ENCODE data around the gene ITGA3. TPM values are rescaled to one million over a fixed set of nuclear protein-coding genes. Genes with fewer than 3 reads are reported as not detected.
A peak's percentile ranks its signal among the peaks of the same experiment; 100 is the strongest.

The ITGA3 gene
- polyA plus RNA-seq, 1 of the 3 experiments (the other 2 are of a cell fraction), result 766 TPM

DNA sequence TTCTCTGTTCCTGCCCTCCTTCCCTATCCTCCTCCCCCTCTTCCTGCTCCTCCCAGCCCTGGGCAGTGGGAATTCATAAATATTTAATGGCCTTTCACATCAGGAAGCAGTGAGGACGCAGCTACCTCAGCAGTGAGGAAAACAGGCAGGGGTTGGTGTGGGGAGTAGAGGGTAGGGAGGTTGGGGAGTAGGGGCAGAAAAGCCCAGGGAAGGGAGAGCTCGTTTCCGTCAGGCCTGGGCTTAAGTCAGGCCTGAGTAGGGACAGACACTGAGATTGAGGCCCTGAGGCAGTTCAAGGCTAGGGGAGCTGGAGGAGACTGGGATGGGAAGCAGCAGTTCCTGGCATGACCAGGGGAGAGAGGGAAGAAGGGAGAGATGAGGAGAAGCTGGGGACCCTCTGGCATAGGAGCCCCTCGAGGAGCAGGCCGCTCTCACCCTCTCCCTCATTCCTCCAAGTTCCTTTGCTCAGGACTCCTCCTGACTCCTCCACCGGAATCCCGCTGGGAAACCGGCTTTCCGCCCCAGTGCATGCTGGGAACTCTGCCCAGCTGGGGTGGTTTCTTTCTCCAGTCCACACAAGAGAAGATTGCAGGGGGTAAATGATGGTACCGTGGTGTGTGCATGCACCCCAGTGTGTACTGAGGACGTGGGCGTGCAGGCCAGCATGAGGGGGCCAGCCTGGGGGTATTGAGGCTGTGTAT lies 67.9 kb downstream of the ITGA3 start:
- Histone ChIP-seq H3K27me3 (ENCODE audit: insufficient read depth) (no peaks in the 10 kb centered on the region), H3K9ac (no peak overlapping the region), H3K4me3 (ENCODE audit: low read depth in 2 of 2, low read length in 1 of 2) (no peak overlapping the region), H3K79me2 (ENCODE audit: insufficient read depth) (no peaks in the 10 kb centered on the region), H3F3A (replicated peaks; ENCODE audit: insufficient read depth) (no peaks in the 10 kb centered on the region), H3K9me2 (no peaks in the 10 kb centered on the region), H4K20me1 (ENCODE audit: insufficient read depth) (no peaks in the 10 kb centered on the region), H3K27ac (ENCODE audit: low read depth in 2 of 2, low read length in 1 of 2) (no peak overlapping the region), H3K4me1 (ENCODE audit: control insufficient read depth in 1 of 2, insufficient read depth in 2 of 2, low read depth in 1 of 2, low read length in 1 of 2) (peaks cover 0 to 7% of the 10 kb centered on the region in 2 experiments; a peak in 1 of 4 replicates), H3K4me2 (no peak overlapping the region), H3K36me3 (replicated peaks in 1 of 2; ENCODE audit: control insufficient read depth in 1 of 2, insufficient read depth in 2 of 2, low read length in 1 of 2) (no peaks in the 10 kb centered on the region), H3K9me3 (no peaks in the 10 kb centered on the region), H2AFZ (ENCODE audit: low read depth) (no peak overlapping the region)
- TF ChIP-seq USF1 (IDR thresholded peaks at IDR 0.05; ENCODE audit: borderline replicate concordance, low read depth) (no peak), TAF1 (IDR thresholded peaks at IDR 0.05; ENCODE audit: borderline replicate concordance, low read depth, low read length) (no peak), CHD2 (IDR thresholded peaks at IDR 0.05; ENCODE audit: low read length, partially characterized antibody) (no peak)
- TF ChIP-seq, protein P1, sequence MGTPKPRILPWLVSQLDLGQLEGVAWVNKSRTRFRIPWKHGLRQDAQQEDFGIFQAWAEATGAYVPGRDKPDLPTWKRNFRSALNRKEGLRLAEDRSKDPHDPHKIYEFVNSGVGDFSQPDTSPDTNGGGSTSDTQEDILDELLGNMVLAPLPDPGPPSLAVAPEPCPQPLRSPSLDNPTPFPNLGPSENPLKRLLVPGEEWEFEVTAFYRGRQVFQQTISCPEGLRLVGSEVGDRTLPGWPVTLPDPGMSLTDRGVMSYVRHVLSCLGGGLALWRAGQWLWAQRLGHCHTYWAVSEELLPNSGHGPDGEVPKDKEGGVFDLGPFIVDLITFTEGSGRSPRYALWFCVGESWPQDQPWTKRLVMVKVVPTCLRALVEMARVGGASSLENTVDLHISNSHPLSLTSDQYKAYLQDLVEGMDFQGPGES (IDR thresholded peaks at IDR 0.05; ENCODE audit: low read depth, low read length), result no peak
- TF ChIP-seq, protein P2, sequence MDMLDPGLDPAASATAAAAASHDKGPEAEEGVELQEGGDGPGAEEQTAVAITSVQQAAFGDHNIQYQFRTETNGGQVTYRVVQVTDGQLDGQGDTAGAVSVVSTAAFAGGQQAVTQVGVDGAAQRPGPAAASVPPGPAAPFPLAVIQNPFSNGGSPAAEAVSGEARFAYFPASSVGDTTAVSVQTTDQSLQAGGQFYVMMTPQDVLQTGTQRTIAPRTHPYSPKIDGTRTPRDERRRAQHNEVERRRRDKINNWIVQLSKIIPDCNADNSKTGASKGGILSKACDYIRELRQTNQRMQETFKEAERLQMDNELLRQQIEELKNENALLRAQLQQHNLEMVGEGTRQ (IDR thresholded peaks at IDR 0.05; ENCODE audit: borderline replicate concordance, low read depth, low read length), result no peak
- peak; percentile 61 for DNase-seq
- ChIA-PET POLR2A (interaction anchor here (0.7 to 1.0 kb wide), 2 partner anchors 13 to 15 kb away, joined by 3 read pairs; no protein-coding TSS in a partner anchor), CTCF (interaction anchor here (0.7 to 11.3 kb wide), 10 partner anchors 10 to 173 kb away, joined by 3 to 116 read pairs (median 5); partner anchors contain the start of gene PDK2)
- 71% methylated on average over 12 of the region's 12 CpGs for WGBS (ENCODE audit: low lambda C conversion rate)

DNA sequence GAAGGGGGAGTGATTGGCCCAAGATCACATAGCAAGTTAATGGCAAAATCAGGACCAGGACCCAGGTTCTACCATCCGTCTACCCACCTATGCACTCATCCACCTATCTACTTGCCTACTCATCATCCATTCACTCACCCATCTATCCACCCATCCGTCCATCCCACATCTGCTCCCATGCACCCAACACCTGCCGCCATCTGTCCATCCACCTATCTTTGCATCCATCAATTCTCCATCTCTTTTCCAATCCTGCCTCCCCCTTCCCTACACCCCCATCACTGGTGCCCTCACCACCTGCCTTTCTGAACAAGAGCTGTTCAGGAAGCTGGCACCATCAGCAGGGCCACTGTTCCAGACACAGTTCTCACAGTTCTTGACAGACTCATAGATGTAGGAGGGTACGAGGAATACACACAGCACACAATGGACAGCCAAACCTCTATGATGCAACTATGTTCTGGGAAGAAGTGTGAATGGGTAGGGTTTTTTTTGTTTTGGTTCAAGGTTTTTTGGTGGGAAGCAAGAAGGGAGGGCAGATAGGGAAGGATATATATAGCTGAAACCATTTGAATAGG lies 69.6 kb downstream of the ITGA3 start:
- POLR2A ChIA-PET, result interaction anchor here (1.0 kb wide), 1 partner anchor 35 kb away, joined by 4 read pairs; no protein-coding TSS in a partner anchor
- H3K4me3 ChIP-seq (ENCODE audit: low read depth in 2 of 2, low read length in 1 of 2), result no peak overlapping the region
- no peaks in the 10 kb centered on the region for H3F3A ChIP-seq (replicated peaks; ENCODE audit: insufficient read depth)
- no peak overlapping the region for H3K9ac ChIP-seq
- H3K27me3 ChIP-seq (ENCODE audit: insufficient read depth), result no peaks in the 10 kb centered on the region
- WGBS (ENCODE audit: low lambda C conversion rate), result 97% methylated on average over 4 of the region's 4 CpGs
- H3K36me3 ChIP-seq (replicated peaks in 1 of 2; ENCODE audit: control insufficient read depth in 1 of 2, insufficient read depth in 2 of 2, low read length in 1 of 2), result no peaks in the 10 kb centered on the region
- no peaks in the 10 kb centered on the region for H3K79me2 ChIP-seq (ENCODE audit: insufficient read depth)
- no peaks in the 10 kb centered on the region for H3K9me2 ChIP-seq
- no peak overlapping the region for H2AFZ ChIP-seq (ENCODE audit: low read depth)
- H4K20me1 ChIP-seq (ENCODE audit: insufficient read depth), result no peaks in the 10 kb centered on the region
- no peak for TF ChIP-seq ELF1 (IDR thresholded peaks at IDR 0.05)
- no peak for TF ChIP-seq EP300 (IDR thresholded peaks at IDR 0.05; ENCODE audit: borderline replicate concordance in 1 of 2, low read depth in 1 of 2, low read length in 1 of 2)
- TF ChIP-seq POLR2AphosphoS5 (IDR thresholded peaks at IDR 0.05; ENCODE audit: low read depth, low read length), result no peak
- TF ChIP-seq RXRA (IDR thresholded peaks at IDR 0.05; ENCODE audit: borderline replicate concordance, low read depth), result no peak
- H3K4me2 ChIP-seq, result no peak overlapping the region
- CTCF ChIA-PET, result interaction anchor here (0.7 to 11.3 kb wide), 6 partner anchors 12 to 75 kb away, joined by 3 to 116 read pairs (median 7); partner anchors contain the start of gene SGCA
- H3K4me1 ChIP-seq (ENCODE audit: control insufficient read depth in 1 of 2, insufficient read depth in 2 of 2, low read depth in 1 of 2, low read length in 1 of 2), result peaks cover 0 to 10% of the 10 kb centered on the region in 2 experiments; a peak in 1 of 4 replicates
- H3K27ac ChIP-seq (ENCODE audit: low read depth in 2 of 2, low read length in 1 of 2), result no peak overlapping the region
- H3K9me3 ChIP-seq, result no peaks in the 10 kb centered on the region
- DNase-seq, result no peak
